ENCODE data around the gene MATK. TPM values are rescaled to one million over a fixed set of nuclear protein-coding genes. Genes with fewer than 3 reads are reported as not detected.

Gene MATK
- total RNA-seq, 1 donor from 2014 or later = 0.29 TPM

DNA sequence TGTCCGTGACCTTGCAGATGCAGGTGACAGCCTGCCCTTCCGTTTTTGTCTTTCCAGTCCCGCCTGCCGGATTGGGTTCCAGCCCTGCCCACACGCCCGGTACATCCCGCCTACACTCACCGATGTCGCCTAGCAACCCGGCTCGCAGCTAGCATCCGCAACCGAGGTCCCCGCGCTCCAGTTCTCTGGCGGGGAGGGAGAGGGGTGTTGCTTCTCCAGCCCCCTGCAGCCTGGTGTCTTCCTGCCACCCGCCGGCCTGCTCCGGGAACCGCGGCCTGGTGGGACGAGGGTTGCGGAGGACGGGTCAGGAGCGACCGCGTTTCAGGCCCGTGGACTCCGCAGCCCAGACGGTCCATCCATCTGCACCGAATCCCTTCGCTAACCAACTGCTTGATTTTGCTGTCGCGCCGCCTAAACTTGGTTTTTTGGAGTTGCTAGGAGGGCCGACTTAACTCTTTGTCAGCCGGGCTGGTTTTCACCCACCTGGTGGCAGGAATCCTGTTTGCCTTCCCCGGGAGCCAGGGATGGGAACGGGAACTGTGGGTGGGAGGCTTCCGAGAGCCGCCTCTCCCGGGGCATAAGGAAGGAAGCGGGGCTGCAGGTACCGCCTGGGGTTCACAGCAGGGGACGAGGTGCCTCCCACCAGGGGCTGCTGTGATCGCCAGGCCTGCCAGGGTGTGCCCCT is 15.4 kb upstream of the MATK start:
- DNase-seq (ENCODE audit: low read depth) = no peak
- TF ChIP-seq CTCF (conservative IDR thresholded peaks at IDR 0.05; ENCODE audit: low read depth, low read length) = peak; percentile 31
- H3K4me3 ChIP-seq (ENCODE audit: low read depth, low read length) = no peak overlapping the region

GRCh38 chr19:3800996-3801395 is 14.8 kb upstream of the MATK start:
- no peak overlapping the region for H3K4me3 ChIP-seq (ENCODE audit: low read depth, low read length)
- no peak for TF ChIP-seq CTCF (conservative IDR thresholded peaks at IDR 0.05; ENCODE audit: low read depth, low read length)
- DNase-seq (ENCODE audit: low read depth) = no peak

- no peak for DNase-seq (ENCODE audit: low read depth)
- H3K4me3 ChIP-seq (ENCODE audit: low read depth, low read length) = no peak overlapping the region
- TF ChIP-seq CTCF (conservative IDR thresholded peaks at IDR 0.05; ENCODE audit: low read depth, low read length) = no peak
These were observed 12.0 kb upstream of the MATK start for GRCh38 chr19:3798137-3798536.

- H3K4me3 ChIP-seq (ENCODE audit: low read depth, low read length) = no peak overlapping the region
- TF ChIP-seq CTCF (conservative IDR thresholded peaks at IDR 0.05; ENCODE audit: low read depth, low read length) = no peak
- DNase-seq (ENCODE audit: low read depth) = no peak
These were observed 10.2 kb upstream of the MATK start for GRCh38 chr19:3796358-3796757.

DNA sequence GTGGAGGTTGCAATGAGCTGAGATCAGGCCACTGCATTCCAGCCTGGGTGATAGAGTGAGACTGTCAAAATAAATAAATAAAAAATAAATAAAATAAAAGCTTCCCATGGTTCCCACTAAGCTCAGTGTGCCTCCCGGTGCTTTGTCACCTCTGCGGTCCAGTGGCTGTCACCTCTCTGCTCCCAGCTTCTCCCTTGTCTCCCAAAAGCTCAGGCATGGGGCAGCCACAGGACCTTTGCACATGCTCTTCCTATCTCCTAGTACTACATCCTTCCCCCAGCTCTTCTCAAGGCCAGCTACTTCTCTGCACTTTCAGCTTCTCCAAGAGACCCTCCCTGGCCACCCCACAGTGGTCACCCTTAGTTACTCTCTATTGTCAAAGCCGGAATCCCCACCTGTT is 7.6 kb upstream of the MATK start:
- no peak for TF ChIP-seq CTCF (conservative IDR thresholded peaks at IDR 0.05; ENCODE audit: low read depth, low read length)
- DNase-seq (ENCODE audit: low read depth) = no peak
- H3K4me3 ChIP-seq (ENCODE audit: low read depth, low read length) = no peak overlapping the region

DNA sequence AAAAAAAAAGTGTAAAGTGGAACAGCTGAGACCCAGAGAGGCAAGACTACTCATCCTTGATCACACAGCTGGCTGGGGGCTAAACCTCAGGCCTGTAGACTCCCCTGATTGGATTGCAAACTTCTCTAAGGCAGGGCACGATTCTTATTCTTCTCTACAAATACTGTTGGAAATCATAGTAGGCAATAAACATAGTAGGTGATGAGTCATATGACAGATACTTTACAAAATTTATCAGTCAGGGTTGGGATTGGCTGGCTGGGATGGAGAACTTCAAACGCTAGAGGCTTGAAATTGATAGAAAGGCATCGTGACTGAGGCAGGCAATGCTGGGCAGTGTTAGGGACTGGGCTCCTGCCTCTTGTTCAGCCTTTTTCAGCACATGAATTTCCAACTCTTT is 5.9 kb upstream of the MATK start:
- no peak for TF ChIP-seq CTCF (conservative IDR thresholded peaks at IDR 0.05; ENCODE audit: low read depth, low read length)
- DNase-seq (ENCODE audit: low read depth) = no peak
- H3K4me3 ChIP-seq (ENCODE audit: low read depth, low read length) = no peak overlapping the region

DNA sequence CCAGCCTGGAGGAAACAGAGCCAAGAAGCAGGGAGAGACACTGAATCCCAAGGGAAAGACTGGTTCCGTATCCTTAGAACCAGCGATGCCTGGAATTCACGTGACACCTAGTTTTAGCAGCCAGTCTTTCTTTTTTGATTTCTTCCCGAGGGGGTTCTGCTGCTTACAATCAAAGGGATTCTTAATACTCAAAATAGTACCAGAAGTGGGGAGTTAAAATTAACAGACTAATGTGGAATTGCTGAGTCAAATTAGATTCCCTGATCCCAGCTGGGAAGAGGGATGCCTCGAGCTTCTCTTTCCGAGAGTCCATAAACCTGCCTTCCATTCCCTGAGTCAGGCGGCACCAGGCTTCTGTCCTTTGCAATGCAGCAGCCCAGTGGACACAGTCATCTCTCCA is 4.8 kb upstream of the MATK start:
- no peak overlapping the region for H3K4me3 ChIP-seq (ENCODE audit: low read depth, low read length)
- no peak for DNase-seq (ENCODE audit: low read depth)
- TF ChIP-seq CTCF (conservative IDR thresholded peaks at IDR 0.05; ENCODE audit: low read depth, low read length) = no peak

Measured in epithelial cell of proximal tubule (primary cell).